HT1080 (cell line): ENCODE data around the gene PRKCE. TPM values are rescaled to one million over a fixed set of nuclear protein-coding genes. Genes with fewer than 3 reads are reported as not detected.
"Not testable (repeated sequence)": the region's sequence is repeated elsewhere in the genome, so short reads cannot be mapped to it uniquely, and the experiment has no call there.

Experiments
- DNase-seq: peaks from one replicate; pipeline ENCODE4 v3.0.0-alpha.2; 2015; ENCODE audit warnings: low read depth
- total RNA-seq: library from RNA; depleted of rRNA; stranded (reverse); fragments of >200 nt; shearing (Covaris generic); gene quantifications from 2 replicates; pipeline ENCODE4 v1.2.3, GENCODE V29; 2014

PRKCE gene
- total RNA-seq, 1 experiment from 2014 or later = 31.7 TPM

DNA sequence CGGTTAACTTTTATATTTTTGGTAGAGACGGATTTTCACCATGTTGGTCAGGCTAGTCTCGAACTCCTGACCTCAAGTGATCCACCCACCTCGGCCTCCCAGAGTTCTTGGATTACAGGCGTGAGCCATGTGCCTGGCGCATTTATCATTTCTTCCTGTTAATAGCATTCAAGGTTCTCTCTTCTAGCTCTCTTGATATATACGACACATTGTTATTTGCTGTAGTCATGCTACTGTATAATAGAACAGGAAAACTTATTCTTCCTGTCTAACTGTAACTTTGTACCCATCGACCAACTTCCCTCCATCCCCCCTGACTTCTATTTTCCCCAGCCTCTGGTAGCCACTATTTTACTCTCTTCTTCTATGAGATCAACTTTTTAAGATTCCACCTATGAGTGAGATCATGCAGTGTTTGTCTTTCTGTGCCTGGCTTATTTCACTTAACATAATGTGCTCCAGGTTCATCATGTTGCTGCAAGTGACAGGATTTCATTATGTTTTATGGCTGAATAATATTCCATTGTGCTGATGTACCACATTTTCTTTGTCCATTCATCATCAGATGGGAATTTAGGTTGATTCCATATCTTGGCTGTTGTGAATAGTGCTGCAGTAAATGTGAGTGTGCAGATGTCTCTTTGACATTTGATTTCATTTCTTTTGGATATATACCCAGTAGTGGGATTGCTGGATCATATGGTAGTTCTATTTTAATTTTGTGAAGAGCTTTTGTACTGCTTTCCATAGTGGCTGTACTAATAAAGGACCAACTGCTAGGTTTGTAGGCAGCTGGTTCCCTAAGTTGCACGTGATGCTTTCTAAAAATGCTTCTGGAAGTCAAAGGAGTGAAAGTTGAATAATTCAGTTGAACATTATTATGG is 205.2 kb downstream of the PRKCE start:
- no peak for DNase-seq

DNA sequence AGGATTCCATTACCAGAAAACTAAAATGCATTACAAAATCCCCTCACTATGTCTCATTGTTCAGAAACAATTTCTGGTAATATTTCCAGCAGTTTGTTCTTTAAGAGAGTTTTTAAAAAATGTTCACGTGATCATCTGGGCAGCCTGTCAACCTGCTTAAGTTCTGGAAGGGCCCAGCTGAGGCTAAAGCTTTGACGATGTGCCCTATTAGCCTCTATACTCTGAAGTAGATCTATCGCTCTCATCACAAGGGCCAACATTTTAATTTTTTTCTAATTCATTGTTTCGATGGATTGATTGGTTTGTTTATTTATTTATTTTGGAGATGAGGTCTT is 205.8 kb downstream of the PRKCE start:
- no peak for DNase-seq

DNA sequence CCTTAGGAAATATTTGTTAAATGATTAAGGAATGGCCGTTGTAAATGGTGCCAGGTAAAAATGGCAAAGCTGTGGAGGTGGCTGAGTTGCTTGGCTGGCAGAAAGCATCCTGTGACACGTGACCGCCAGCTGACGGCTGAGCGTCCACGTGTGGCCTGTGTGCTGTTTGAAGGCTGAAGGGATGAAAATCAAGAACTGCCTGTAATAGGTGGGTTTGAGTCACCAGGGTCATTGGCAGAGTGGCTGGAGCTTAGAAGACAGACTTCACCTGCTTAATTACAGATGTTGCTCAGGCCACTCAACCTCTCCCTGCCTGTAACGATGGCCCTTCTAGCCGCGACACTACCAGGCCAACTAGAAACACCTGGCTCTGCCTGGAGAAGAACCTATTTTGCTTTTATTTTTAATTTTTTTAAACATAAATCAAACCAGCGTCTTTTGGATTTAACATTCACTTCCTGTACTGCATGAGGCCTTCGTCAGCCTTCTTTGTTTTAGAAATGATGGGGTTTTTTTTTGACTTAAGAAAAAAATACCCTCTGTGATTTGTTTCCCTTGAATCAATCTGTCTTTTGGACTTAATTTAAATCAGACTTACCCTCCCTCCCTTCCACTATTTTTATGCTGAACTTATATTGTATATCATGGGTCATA is 206.5 kb downstream of the PRKCE start:
- no peak for DNase-seq

DNA sequence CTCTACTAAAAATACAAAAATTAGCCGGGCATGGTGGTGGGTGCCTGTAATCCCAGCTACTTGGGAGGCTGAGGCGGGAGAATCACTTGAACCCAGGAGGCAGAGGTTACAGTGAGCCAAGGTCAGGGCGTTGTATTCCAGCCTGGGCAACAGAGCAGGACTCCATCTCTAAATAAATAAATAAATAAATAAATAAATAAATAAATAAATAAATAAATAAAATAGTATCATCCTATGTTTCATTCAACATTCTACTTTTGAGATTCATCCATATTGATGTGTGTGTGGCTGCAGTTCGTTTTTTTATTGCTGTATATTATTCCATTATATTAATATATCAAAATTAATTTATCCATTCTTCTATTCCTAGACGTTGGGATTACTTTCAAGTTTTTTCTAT is 207.4 kb downstream of the PRKCE start:
- DNase-seq = not testable (repeated sequence)

DNA sequence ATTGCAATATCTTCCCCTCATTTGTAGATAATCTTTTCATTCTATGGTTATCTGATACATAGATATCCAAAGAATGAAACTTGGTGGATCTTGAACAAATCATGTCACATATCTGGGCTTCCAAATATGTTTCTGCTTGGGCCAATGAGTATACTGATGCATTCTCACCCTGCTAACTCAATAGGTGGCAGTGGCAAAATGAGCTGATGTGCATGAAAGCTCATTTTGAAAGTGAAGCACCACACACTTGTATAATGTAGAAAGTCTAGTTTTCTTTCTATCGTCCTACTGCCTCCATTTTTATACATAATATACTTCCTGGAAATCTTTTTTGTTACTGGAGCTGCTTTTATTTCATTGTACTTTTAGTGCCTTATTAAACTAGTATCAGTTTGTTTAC is 208.2 kb downstream of the PRKCE start:
- DNase-seq = no peak

DNA sequence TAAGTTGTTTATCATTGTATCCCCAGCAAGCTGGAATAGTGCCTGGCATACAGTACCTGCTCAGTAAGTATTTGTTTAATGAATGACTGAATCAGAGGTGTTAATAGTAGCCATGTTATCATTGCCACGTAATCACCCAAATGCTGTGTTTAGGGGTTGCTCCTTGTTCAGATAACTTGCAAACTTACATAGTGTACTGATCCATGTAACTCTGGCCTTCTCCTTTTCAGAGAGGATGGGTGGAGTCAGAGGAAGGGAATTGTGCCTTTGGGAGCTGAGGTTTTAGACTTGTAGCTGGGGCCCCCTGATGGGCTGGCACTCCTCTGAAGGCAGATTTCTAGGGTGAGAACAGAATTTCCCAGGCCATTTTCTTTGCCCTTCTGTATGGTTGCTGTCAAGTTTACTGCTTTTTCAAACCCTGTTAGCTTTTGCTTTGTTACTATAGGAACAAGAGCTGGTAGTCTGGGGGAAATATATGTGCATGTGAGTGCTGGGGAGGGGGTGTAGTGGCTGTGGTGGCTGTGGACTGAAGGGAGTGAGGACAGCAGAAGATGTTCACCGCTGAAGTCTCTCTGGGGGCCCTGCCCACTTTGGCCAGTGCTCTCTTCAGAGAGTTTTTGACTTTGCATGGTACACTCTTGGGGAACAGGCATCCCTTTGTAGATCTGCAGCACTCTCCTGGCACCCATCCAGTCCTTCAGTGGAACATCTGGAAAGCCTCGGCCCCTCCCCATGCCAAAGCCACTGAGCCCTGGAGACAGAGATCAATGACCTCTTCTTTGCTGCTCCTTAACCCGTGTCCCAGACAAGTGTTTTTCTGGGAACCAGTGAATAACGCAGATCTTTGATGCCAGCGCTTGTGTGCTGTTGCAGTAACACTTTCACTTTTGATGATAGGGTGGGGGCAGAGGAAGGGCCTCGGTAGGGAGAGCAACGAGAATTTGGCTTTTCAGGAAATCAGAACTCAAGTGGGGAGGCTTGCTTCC is 209.0 kb downstream of the PRKCE start:
- peak; percentile 19 for DNase-seq

DNA sequence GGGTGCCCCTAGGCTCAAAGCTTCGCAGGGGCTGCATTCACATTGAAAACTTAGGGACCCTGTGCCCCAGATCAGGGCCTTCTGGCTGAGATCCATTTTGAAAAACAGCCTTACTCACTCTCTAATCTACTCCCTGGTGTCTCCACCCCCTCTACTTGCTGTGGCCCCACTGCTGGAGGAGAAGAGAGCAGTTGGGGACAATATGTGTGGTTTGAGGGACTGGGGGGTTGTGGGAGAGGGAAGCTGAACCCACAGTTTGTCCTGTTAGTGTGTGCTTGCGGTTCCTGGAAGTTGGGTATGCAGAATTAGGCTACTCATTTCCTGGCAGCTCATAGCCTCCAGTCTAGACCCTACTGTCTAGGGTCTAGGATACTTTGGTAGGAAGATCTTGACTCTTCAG is 211.4 kb downstream of the PRKCE start:
- DNase-seq = no peak

DNA sequence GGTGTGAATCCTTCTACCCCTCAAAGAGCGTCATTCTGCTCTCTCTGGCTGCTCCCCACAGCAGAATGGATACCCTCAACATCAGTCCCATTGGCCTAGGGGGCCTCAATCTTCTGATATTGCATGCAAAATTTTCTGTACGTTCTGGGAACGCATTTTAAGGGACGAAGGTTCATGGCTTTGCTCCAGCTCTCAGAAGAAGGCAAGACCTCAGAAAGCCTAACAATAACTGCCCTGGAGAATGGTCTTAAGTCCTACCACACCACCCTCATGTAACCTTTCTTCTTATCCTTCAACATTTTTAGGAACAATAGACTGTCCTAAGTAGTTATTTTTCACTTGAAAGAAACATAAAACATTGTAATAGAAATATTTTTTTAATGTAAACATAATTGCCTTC is 212.6 kb downstream of the PRKCE start:
- no peak for DNase-seq

DNA sequence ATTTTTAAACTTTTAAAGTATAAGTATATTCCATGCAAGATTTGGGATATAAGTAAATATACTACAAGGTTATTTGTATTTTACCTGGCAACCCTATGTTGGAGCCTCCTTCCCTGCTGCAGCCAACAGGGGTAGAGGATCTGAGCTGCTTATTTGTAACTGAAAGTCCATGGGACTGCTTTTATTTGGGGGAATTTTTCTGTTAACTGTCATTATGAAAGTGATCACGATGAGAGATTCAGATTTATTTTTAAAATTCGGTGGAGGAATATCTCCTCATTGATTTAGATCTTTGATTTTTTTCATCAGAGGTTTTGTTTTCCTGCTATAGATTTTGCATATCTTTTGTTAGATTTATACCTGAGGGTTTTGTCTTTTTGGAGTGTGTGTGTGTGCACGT is 215.9 kb downstream of the PRKCE start:
- no peak for DNase-seq

DNA sequence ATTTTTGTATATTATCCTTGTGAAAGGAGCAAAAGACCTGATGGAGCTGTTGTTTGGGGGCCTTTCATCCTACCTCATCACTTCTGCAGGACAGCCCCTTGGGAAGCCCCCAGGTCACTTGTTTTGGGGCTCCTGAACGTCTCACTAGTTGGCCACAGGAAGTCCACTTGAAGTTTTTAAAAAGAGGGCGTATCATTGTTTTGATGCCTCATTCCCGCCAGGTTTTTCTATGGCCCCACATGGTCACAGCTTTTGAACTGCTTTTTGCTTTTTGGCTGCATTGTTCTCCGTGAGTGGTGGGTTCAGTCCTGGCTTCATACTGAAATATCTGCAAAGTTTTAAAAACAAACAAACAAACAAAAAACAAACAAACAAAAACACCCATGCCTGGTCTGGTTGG is 216.3 kb downstream of the PRKCE start:
- no peak for DNase-seq

DNA sequence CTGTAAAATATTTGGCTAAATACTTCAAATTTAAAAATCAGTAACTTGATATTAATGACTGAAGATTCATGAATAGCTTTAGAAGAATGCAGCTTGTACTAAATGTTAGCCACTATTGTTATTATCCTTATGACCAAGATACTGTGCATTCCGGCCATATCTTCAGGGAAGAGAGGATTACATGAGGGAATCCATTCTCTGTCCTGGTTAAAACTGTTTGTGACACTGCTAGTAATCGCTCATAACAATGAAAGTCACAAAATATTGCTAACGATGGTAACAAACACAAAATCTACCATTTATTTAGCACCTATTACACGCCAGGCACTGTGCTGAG is 217.7 kb downstream of the PRKCE start:
- no peak for DNase-seq

DNA sequence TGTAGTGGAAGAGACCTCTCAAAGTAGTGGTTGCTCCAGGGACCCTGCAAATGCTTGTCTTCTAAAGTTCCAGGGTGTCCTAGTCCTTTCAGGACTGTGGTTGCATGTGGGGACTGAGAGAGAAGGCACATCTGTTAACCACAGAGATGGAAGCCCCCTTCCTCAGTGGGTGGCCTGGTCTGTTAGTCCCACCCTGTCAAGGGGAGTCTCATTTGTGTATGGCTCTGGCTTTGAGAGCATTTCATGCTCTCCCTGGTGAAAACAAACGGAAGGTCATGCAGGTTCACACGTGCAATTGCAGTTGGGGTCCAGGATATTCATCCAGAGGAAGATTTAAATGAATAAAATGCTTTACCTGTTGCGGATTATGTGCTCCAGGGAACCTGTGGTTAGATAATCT is 219.6 kb downstream of the PRKCE start:
- no peak for DNase-seq

DNA sequence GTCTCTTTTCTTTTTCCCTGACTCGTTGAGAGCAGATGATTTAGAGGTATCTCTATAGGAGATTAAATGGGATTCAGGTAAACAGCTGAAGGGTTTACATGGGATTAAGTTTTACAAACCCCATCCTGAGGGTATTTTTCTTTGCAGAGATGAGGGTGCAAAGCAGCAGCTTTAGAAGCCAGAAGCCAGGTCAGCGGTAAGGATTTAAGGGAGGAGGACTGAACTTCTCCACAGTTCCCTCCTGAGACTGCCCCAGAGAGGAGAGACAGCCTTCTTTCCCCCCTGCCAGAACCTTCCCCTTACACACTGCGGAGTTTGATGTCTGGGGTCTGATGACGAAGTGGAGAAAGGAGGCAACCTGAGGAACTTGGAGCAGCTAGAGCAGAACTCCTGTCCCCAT is 220.1 kb downstream of the PRKCE start:
- no peak for DNase-seq

DNA sequence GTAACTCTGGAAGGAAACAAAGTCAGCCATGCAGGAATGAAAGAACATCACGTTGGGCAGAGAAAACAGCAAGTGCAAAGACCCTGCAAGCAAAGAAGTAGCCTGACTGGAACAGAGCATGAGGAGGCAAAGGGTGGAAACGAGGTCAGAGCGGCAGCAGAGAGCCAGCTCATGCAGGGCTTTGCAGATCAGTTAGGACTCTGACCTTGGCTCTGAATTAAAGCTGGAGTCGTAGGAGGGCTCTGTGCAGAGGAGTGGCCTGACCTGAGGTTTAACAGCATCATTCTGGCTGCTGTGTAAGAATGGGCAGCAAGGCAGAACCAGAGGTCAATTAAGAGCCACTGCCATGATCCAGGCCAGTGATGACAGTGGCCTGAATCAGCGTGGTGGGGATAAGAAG is 220.7 kb downstream of the PRKCE start:
- no peak for DNase-seq

DNA sequence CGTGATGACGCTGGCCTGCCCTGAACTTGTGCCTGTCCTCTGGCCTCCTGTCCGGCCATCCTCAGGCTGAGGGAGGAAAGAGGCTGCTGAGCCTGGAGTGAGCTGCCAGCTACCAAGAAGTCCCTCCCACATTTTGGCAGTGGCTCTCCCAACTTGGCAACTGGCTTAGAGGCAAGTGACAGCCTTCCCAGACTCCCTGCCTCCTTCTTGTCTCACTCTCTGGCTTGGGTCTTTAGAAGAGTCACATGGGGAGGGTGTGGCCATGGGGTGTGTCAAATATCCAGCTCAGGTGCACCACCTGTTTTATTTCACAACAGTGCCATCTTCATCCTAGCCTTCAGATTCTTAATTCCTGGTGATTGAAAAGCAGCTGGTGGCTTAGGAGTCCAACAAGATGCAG is 222.9 kb downstream of the PRKCE start:
- DNase-seq = no peak

DNA sequence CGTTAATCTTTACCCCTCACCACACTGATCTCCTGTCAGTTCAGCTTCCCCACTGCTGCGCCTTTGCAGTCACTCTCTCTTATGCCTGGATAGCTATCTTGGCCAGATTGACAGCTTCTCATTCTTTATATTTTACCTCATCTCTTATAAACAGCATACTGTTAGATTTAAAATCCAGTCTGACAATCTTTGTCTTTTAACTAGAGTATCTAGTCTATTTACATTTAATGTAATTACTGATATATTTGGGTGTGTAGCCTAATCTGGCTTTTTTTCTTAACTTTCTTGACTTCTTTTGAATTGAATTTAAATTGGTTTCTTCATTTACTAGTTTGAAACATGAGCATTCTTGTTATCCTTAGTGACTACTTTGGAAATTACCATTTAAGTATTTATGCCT is 225.1 kb downstream of the PRKCE start:
- no peak for DNase-seq

DNA sequence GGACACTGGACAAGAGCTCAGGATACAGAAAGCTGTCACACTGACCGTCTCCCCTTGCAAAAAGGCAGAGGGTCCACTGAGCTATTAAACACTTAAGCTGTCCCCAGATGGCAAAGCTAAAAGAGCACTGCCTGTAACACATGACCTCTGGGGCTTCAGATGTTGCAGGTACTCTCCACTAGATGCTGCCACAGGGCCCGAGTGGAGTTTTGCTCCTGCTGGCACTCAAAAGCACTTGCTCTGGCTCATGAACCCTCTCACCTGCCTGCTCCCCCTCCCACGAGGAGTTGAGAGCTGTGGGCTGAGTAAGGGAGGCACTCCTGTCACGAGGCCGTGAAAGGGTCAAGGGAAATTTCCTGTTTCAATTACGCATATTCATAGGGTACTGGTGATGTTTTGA is 227.9 kb downstream of the PRKCE start:
- no peak for DNase-seq

DNA sequence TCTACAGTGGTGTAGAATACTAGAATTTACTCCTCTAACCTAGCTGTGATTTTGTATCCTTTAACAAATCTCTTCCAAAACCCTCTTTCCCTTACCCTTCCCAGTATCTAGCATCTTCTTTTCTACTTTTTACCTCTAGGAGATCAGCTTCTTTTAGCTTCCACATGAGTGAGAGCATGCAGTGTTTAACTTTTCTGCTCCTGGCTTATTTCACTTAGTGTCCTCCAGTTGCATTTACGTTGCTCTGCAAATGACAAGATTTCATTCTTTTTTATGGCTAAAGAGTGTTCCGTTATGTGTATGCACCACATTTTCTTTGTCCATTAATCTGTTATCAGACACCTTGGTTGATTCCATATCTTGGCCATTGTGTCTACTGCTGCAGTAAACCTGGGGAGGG is 228.5 kb downstream of the PRKCE start:
- DNase-seq = no peak

DNA sequence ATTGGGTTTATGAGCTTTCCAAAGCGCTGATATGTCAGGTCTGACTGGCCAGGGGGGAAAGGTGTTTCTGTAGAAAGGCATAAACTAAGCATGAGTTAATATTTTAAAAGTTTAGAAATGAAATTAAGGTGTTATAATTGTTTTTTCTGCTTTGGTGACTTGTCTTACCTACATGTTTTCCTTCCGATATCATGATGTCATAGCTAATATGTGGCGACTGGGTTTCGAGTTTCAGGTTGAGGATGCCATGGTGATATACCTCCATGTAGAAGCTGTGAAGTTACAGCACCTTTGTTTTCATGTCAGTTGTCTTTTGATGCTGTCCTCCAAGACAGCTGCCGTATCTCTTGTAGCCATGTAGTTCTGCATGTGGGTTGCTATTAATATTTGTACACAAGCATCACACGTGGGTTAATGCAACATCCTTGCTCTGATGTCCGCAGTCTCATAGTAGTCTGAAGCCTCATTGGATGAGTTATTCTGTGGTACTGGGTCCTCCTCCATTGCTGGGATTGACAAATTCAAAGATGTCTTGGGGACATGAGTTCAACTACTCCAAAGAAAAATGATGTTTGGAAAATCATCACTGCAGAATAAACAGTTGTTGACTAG is 230.6 kb downstream of the PRKCE start:
- no peak for DNase-seq

DNA sequence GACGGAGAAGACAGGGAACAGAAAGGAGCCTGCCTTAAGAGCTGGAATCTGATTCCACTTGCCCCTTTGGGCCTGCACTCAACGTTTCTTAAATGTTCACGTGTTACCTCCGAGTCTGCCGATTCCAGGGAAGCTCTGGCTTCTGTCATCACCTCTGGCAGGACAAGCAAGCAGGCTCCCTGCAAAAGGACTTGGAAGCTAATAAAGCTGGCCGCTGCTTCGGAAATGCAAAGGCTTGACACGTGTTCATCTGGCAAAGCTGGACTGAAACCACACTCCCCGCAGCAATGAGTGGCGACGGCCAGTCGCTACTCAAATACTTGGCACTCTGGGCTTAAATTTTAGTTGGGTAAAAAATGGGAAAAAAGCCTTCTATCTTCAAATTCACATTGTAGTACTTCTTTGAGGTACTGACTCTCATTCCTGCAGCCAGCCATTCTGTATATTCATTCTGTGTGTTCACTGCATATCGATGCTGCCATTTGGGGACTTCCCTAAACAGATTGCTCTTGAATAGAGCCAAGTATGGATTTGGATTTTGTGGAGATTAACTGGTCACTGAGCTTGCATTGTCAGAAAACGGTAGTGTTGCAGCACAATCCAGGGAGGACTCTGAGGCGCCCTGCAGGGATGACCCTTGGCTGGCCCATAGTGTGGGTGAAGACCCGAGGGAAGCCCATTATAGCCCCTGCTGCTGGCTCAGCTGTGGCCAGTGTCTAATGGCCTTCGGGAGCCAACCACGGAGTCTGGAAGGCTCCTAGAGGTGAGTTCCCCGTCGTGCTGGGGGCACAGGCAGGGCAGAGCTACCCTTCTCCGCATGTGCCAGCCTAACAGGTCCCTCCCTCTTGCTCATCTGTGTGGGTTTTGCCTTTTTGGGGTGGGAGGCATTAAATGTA is 231.5 kb downstream of the PRKCE start:
- DNase-seq = peak; percentile 14

DNA sequence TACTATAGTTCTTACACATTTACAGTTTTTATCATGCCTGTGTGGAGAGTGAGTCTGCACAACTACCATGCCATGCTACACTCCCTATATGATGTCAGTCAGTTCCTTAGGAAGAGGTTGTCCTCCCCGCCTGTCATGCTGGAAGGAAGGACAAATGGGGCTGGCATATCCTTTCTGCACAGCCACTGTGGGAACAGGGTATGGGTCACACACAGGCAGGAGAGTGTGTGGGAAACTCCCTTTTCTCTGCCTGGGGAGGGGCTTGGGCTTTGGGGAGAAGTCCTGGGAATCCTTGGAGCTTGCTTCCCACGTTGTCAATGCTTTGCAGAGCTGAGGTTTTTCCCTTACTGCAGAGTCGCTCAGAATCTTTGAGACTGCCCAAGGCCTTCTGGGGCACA is 232.1 kb downstream of the PRKCE start:
- DNase-seq = no peak
